ENCODE results near the gene ARHGAP33. TPM values are rescaled to one million over a fixed set of nuclear protein-coding genes. Genes with fewer than 3 reads are reported as not detected.

The ARHGAP33 gene
- total and polyA plus RNA-seq, 2 of the 8 experiments (the other 6 are each of a cell fraction or from before 2014, with no cell fraction given): 6.5 to 25.2 TPM

DNA sequence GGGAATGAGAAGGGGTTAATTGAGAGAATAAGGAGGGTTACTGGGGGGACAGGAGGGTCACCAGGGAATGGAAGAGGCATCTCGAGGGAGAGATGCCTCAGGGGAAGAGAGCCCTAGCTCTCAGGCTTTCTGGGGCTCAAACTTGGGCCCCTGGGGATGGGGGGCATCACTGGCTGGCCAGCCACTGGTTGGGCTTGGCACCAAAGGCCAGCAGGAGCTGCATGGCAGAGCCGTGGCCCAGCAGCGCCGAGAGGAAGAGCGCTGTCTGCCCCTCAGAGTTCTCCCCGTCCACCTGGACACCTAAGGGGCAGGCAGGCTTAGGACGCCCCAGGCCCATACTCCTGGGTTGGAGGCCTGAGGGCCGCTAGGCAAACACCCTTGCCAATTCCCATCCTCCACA is 17.5 kb downstream of the ARHGAP33 start:
- Histone ChIP-seq H4K20me1 (replicated peaks in 1 of 2; ENCODE audit: control insufficient read depth in 1 of 2, insufficient read depth in 2 of 2, low read length in 2 of 2) (peaks cover 2 to 3% of the 10 kb centered on the region in 2 experiments), H3K18ac (ENCODE audit: extremely low read depth, low read length) (no peak overlapping the region), H4K5ac (ENCODE audit: insufficient read length, low read depth, low read length) (no peak overlapping the region), H2AFZ (ENCODE audit: low read length) (no peak overlapping the region), H2BK5ac (ENCODE audit: low read depth, low read length) (no peak overlapping the region), H2AK5ac (ENCODE audit: low read depth, low read length) (no peak overlapping the region), H3K14ac (ENCODE audit: insufficient read length) (no peak overlapping the region), H3K27ac (ENCODE audit: low read depth, low read length) (no peak overlapping the region), H3K27me3 (replicated peaks in 1 of 4; ENCODE audit: control insufficient read depth in 3 of 4, extremely low read depth in 1 of 4, insufficient read depth in 3 of 4, low read length in 3 of 4) (peaks cover 6 to 23% (median 18%) of the 10 kb centered on the region in 4 experiments), H3K79me1 (ENCODE audit: low read depth, low read length) (no peaks in the 10 kb centered on the region), H2BK15ac (ENCODE audit: low read length) (no peak overlapping the region), H3K4me3 (ENCODE audit: extremely low read depth in 1 of 4, insufficient read depth in 2 of 4, low read depth in 3 of 4, low read length in 4 of 4) (no peak overlapping the region), H2BK120ac (replicated peaks; ENCODE audit: low read depth, low read length) (no peak overlapping the region), H3K36me3 (ENCODE audit: control insufficient read depth in 2 of 4, insufficient read depth in 4 of 4, low read length in 3 of 4) (no peaks in the 10 kb centered on the region), H3K56ac (replicated peaks; ENCODE audit: insufficient read length, low read depth, low read length) (no peak overlapping the region), H3K4ac (replicated peaks; ENCODE audit: insufficient read length, low read depth, low read length) (no peak overlapping the region), H3K4me1 (replicated peaks in 1 of 4; ENCODE audit: control insufficient read depth in 3 of 4, insufficient read depth in 4 of 4, low read length in 3 of 4) (peaks cover 0 to 13% (median 4%) of the 10 kb centered on the region in 4 experiments; a peak in 5 of 7 replicates), H3K23me2 (ENCODE audit: low read depth, low read length) (peaks cover 11% of the 10 kb centered on the region; the same call in 1 of the 2 replicates), H3K23ac (ENCODE audit: insufficient read length) (no peak overlapping the region), H4K8ac (ENCODE audit: extremely low read depth, insufficient read depth, low read length) (no peak overlapping the region), H4K91ac (replicated peaks; ENCODE audit: insufficient read length, low read length) (no peak overlapping the region), H2BK20ac (ENCODE audit: low read length) (no peak overlapping the region), H3K79me2 (ENCODE audit: control insufficient read depth in 1 of 2, insufficient read depth in 2 of 2, low read length in 2 of 2) (no peaks in the 10 kb centered on the region), H2BK12ac (ENCODE audit: low read depth, low read length) (no peak overlapping the region), H3K4me2 (ENCODE audit: insufficient read depth in 1 of 2, low read depth in 2 of 2, low read length in 2 of 2) (no peak overlapping the region), H3K9ac (replicated peaks in 1 of 4; ENCODE audit: extremely low read depth in 1 of 4, low read depth in 3 of 4, low read length in 3 of 4) (no peak overlapping the region), H3K9me3 (ENCODE audit: insufficient read depth in 2 of 2, low read depth in 1 of 2, low read length in 1 of 2) (no peaks in the 10 kb centered on the region)
- ChIA-PET POLR2A (ENCODE audit: partially characterized antibody) (no interaction called here), CTCF (ENCODE audit: partially characterized antibody) (no interaction called here)
- TF ChIP-seq TAF7 (optimal IDR thresholded peaks at IDR 0.05; ENCODE audit: borderline replicate concordance, low read depth, low read length) (no peak), KDM4A (IDR thresholded peaks at IDR 0.05; ENCODE audit: low read depth, low read length, severe bottlenecking) (no peak), SP4 (IDR thresholded peaks at IDR 0.05; ENCODE audit: low read length) (no peak), SP1 (IDR thresholded peaks at IDR 0.05; ENCODE audit: low read depth, low read length) (no peak), EGR1 (IDR thresholded peaks at IDR 0.05; ENCODE audit: borderline replicate concordance, low read depth, low read length) (no peak), FOSL1 (IDR thresholded peaks at IDR 0.05; ENCODE audit: insufficient read depth, low read depth, low read length) (no peak), SIRT6 (IDR thresholded peaks at IDR 0.05; ENCODE audit: low read length) (no peak), HDAC2 (IDR thresholded peaks at IDR 0.05; ENCODE audit: borderline replicate concordance in 1 of 2, low read depth in 2 of 2, low read length in 2 of 2) (no peak), RBBP5 (IDR thresholded peaks at IDR 0.05; ENCODE audit: borderline replicate concordance, low read depth, low read length) (no peak), NANOG (IDR thresholded peaks at IDR 0.05; ENCODE audit: insufficient read depth, low read depth, low read length, poor library complexity, severe bottlenecking) (no peak), SRF (IDR thresholded peaks at IDR 0.05; ENCODE audit: low read depth, low read length) (no peak), PHF8 (conservative IDR thresholded peaks at IDR 0.05; ENCODE audit: low read depth, low read length) (no peak), GTF2F1 (IDR thresholded peaks at IDR 0.05; ENCODE audit: borderline replicate concordance, low read depth, low read length) (no peak)
- TF ChIP-seq, protein P1, sequence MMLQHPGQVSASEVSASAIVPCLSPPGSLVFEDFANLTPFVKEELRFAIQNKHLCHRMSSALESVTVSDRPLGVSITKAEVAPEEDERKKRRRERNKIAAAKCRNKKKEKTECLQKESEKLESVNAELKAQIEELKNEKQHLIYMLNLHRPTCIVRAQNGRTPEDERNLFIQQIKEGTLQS (IDR thresholded peaks at IDR 0.05; ENCODE audit: insufficient read depth, low read depth, low read length): no peak
- FAIRE-seq: no peak
- DNase-seq (ENCODE audit: low read depth in 1 of 2, low spot score in 2 of 2): no peak
- 88% methylated on average over 8 of the region's 8 CpGs; no CpG with 5 or more reads in 1 of the 2 experiments for WGBS, 2 experiments (ENCODE audit: extremely low coverage in 1 of 2, insufficient coverage in 1 of 2, insufficient read length in 1 of 2, insufficient replicate concordance in 2 of 2, low coverage in 1 of 2, low lambda C conversion rate in 2 of 2, missing lambda C conversion rate in 1 of 2)
